ENCODE results near the gene ZNF234.

DNA sequence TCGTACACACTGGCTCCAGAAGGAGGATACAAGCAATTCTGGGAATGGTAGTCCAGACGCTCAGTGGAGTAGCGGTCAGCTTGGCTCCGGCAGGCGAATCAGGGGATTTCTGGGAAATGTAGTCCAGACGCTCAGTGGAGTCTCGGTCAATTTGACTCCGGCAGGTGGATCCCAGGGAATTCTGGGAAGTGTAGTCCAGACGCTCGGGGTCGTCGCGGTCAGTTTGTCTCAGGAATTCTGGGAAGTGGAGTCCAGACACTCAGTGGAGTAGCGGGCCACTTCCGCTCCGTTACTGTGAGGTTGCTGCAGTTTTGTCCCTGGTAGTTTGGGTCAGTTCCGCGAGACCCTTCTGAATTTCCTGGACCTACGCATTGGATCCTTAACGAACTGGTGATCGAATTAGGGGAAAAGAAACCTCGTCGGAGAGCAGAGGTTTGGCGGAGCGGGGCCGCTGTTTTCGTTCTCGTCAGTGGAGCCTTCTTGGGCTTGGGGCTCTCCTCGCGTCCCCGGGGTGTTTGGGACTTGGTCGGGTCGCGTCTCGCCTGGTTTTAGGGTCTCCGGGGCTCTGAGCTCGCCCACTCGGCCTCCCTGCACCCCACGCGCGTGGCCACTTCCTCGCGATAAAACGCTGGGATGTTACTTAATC is 28.1 kb upstream of the ZNF234 start, which contains the start of gene ZNF225:
- TF ChIP-seq ZFP3 (CRISPR knock-in tag; IDR thresholded peaks at IDR 0.05) = no peak
- TF ChIP-seq PATZ1 (CRISPR knock-in tag; IDR thresholded peaks at IDR 0.05; ENCODE audit: borderline replicate concordance) = no peak
- TF ChIP-seq, protein P1, sequence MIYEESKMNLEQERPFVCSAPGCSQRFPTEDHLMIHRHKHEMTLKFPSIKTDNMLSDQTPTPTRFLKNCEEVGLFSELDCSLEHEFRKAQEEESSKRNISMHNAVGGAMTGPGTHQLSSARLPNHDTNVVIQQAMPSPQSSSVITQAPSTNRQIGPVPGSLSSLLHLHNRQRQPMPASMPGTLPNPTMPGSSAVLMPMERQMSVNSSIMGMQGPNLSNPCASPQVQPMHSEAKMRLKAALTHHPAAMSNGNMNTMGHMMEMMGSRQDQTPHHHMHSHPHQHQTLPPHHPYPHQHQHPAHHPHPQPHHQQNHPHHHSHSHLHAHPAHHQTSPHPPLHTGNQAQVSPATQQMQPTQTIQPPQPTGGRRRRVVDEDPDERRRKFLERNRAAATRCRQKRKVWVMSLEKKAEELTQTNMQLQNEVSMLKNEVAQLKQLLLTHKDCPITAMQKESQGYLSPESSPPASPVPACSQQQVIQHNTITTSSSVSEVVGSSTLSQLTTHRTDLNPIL (CRISPR knock-in tag; IDR thresholded peaks at IDR 0.05; ENCODE audit: low read depth) = no peak
- TF ChIP-seq RARB (CRISPR knock-in tag; IDR thresholded peaks at IDR 0.05) = no peak

All from SK-N-SH treated with all-trans-retinoic acid at 6 μM for 48 hours (cell line).